ENCODE results near the gene GASK1A. TPM values are rescaled to one million over a fixed set of nuclear protein-coding genes. Genes with fewer than 3 reads are reported as not detected.

Gene GASK1A
- polyA plus RNA-seq, 4 donors = 0.27 to 3.3 (median 1.4) TPM

DNA sequence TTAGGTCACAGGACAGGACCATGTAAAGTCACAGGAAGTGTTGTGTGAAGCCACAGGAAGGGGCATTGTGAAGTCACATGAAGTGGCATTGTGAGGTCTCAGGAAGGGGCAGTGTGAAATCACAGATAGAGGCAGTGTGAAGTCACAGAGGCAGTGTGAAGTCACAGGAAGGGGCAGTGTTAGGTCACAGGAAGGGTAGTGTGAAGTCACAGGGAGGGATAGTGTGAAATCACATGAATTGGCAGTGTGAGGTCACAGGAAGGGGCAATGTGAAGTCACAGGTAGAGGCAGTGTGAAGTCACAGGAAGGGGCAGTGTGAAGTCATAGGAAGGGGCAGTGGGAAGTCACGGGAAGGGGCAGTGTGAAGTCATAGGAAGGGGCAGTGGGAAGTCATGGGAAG, 37.9 kb downstream of the GASK1A start:
- Histone ChIP-seq H3K27me3 (ENCODE audit: control insufficient read depth in 3 of 3, insufficient read depth in 3 of 3, low read length in 3 of 3) (no peaks in the 10 kb centered on the region), H3K4me3 (ENCODE audit: low read depth in 1 of 3, low read length in 3 of 3) (no peak overlapping the region), H3K9me3 (ENCODE audit: control insufficient read depth in 2 of 2, insufficient read depth in 1 of 2, low read depth in 1 of 2, low read length in 1 of 2) (peaks cover 0 to 60% of the 10 kb centered on the region in 2 donors), H3K4me1 (ENCODE audit: control insufficient read depth in 3 of 3, insufficient read depth in 2 of 3, low read depth in 1 of 3, low read length in 2 of 3) (peaks cover 0 to 28% (median 0%) of the 10 kb centered on the region in 3 donors), H3K36me3 (ENCODE audit: control insufficient read depth in 3 of 3, insufficient read depth in 2 of 3, low read depth in 1 of 3, low read length in 3 of 3) (no peaks in the 10 kb centered on the region), H3K27ac (ENCODE audit: low read depth in 1 of 3, low read length in 2 of 3) (no peak overlapping the region)
- WGBS, 3 donors = 93 to 100% (median 100%) methylated on average over 1 of the region's 1 CpG
- FAIRE-seq = no peak
- DNase-seq = no peak

DNA sequence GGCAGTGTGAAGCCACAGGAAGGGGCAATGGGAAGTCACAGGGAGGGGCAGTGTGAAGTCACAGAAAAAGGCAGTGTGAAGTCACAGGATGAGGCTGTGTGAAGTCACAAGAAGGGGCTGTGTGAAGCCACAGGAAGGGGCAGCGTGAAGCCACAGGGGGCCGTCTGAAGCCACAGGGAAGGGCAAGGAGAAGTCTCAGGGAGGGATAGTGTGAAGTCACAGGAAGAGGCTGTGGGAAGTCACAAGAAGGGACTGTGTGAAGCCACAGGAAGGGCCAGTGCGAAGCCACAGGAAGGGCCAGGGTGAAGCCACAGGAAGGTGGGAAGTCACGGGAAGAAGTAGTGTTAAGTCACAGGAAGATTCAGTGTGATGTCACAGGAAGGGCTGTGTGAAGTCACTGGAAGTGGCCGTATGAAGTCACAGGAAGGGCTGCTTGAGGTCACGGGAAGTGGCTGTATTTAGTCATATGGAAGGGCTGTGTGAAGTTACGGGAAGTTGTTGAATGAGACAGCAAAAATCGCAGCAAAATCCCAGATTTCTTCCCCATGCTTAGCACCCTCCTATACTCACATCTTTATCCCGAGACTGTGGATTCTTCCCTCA, 38.6 kb downstream of the GASK1A start:
- WGBS, 3 donors = 89 to 97% (median 89%) methylated on average over 9 of the region's 9 CpGs
- no peak for FAIRE-seq

DNA sequence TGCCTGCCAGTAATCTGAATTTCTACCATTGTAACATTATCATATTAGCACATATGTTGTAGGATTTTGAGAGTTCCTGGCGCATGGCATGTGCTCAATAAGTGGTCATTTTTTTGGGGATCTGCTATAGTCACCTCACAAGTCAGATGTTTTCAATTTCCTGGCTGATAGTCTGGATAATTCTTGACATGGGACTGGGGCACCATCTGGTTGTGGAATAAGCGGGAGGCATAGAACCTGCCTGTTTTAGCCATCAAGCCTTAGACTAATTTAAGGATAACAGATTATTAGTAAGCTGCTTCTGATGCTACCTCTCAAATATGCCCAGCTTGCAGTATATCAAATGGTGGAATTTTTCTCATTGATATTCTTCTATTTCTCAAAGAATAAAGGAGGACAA, 39.1 kb downstream of the GASK1A start:
- Histone ChIP-seq H3K36me3 (ENCODE audit: control insufficient read depth in 3 of 3, insufficient read depth in 2 of 3, low read depth in 1 of 3, low read length in 3 of 3) (no peaks in the 10 kb centered on the region), H3K9me3 (ENCODE audit: control insufficient read depth in 2 of 2, insufficient read depth in 1 of 2, low read depth in 1 of 2, low read length in 1 of 2) (peaks cover 0 to 57% of the 10 kb centered on the region in 2 donors), H3K27ac (ENCODE audit: low read depth in 1 of 3, low read length in 2 of 3) (peak overlapping the region in 1 of 3 donors; percentile 74), H3K4me3 (ENCODE audit: low read depth in 1 of 3, low read length in 3 of 3) (no peak overlapping the region), H3K27me3 (ENCODE audit: control insufficient read depth in 3 of 3, insufficient read depth in 3 of 3, low read length in 3 of 3) (no peaks in the 10 kb centered on the region), H3K4me1 (ENCODE audit: control insufficient read depth in 3 of 3, insufficient read depth in 2 of 3, low read depth in 1 of 3, low read length in 2 of 3) (peaks cover 0 to 28% (median 0%) of the 10 kb centered on the region in 3 donors)
- no peak for DNase-seq
- 94 to 100% (median 97%) methylated on average over 2 of the region's 2 CpGs for WGBS, 3 donors
- no peak for FAIRE-seq

More for the DNA sequence above, 38.6 kb downstream of the GASK1A start:
- peaks cover 0 to 62% of the 10 kb centered on the region in 2 donors for H3K9me3 ChIP-seq (ENCODE audit: control insufficient read depth in 2 of 2, insufficient read depth in 1 of 2, low read depth in 1 of 2, low read length in 1 of 2)
- no peak for DNase-seq
- no peaks in the 10 kb centered on the region for H3K36me3 ChIP-seq (ENCODE audit: control insufficient read depth in 3 of 3, insufficient read depth in 2 of 3, low read depth in 1 of 3, low read length in 3 of 3)
- H3K27ac ChIP-seq (ENCODE audit: low read depth in 1 of 3, low read length in 2 of 3) = no peak overlapping the region
- H3K4me1 ChIP-seq (ENCODE audit: control insufficient read depth in 3 of 3, insufficient read depth in 2 of 3, low read depth in 1 of 3, low read length in 2 of 3) = peaks cover 0 to 28% (median 0%) of the 10 kb centered on the region in 3 donors
- no peak overlapping the region for H3K4me3 ChIP-seq (ENCODE audit: low read depth in 1 of 3, low read length in 3 of 3)
- no peaks in the 10 kb centered on the region for H3K27me3 ChIP-seq (ENCODE audit: control insufficient read depth in 3 of 3, insufficient read depth in 3 of 3, low read length in 3 of 3)

DNA sequence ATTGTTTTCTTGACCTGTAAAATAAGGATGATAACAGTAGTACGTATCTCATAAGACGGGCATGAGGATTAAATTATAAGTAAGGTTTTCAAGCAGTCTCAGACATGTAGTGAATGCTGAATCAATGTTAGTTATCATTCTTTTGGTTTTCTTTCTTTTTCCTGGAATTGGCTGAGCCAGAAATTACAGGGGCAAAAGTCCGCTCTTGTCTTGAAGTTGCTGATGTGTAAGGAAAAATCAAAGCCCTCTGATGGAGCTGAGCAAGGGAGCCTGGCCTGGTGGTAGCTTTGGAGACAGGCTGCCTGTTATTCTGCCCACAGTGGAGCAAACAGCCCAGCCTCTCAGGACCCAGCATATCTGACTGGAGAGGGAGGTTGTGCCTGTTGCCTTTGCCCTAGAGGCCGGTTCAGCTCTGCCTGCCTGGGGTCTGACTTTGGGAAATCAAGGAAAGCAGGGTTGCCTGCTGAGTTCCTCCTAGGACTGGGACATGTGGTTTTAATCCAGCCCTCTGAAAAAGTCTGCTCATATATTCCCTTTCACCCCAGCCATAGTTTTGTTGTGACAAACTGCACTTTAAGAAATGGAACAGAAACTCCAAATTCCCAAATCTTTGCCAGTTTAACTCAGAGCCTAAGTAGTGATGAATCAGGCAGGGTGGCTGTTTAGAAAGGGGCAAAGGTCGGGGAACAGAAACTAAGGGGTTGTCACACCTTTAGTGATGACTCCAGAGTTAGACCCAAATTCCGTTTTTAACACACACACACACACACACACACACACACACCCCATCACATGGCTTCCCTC, 40.1 kb downstream of the GASK1A start:
- 44 to 61% (median 59%) methylated on average over 6 of the region's 6 CpGs for WGBS, 3 donors
- H3K27ac ChIP-seq (ENCODE audit: low read depth in 1 of 3, low read length in 2 of 3) = peak overlapping the region in 1 of 3 donors; percentile 74
- H3K36me3 ChIP-seq (ENCODE audit: control insufficient read depth in 3 of 3, insufficient read depth in 2 of 3, low read depth in 1 of 3, low read length in 3 of 3) = no peaks in the 10 kb centered on the region
- peaks cover 0 to 47% of the 10 kb centered on the region in 2 donors for H3K9me3 ChIP-seq (ENCODE audit: control insufficient read depth in 2 of 2, insufficient read depth in 1 of 2, low read depth in 1 of 2, low read length in 1 of 2)
- peak in 1 of 2 donors; percentile 69 for DNase-seq
- H3K27me3 ChIP-seq (ENCODE audit: control insufficient read depth in 3 of 3, insufficient read depth in 3 of 3, low read length in 3 of 3) = no peaks in the 10 kb centered on the region
- peaks cover 0 to 34% (median 0%) of the 10 kb centered on the region in 3 donors for H3K4me1 ChIP-seq (ENCODE audit: control insufficient read depth in 3 of 3, insufficient read depth in 2 of 3, low read depth in 1 of 3, low read length in 2 of 3)
- no peak for FAIRE-seq
- no peak overlapping the region for H3K4me3 ChIP-seq (ENCODE audit: low read depth in 1 of 3, low read length in 3 of 3)

DNA sequence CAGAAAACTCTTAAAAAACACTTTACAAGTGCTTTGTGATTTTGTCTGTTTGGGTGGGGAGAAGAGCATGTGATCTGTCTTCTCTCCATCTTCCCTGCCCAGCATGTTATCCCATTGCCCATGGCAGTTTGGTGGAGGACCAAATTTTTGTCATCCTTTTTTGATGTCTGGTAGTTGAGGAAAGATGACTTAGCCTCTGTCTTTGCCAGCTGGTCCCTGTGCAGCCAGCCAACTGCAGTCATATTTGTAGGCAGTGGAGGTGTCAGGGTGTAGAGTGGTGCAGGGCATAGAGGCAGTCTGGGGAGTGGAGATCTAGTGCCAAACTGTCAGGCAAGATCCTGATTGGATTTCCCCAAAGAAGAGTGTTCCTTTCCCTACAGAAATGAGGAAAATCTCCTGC, 40.7 kb downstream of the GASK1A start:
- Histone ChIP-seq H3K9me3 (ENCODE audit: control insufficient read depth in 2 of 2, insufficient read depth in 1 of 2, low read depth in 1 of 2, low read length in 1 of 2) (peaks cover 0 to 46% of the 10 kb centered on the region in 2 donors), H3K36me3 (ENCODE audit: control insufficient read depth in 3 of 3, insufficient read depth in 2 of 3, low read depth in 1 of 3, low read length in 3 of 3) (no peaks in the 10 kb centered on the region), H3K27me3 (ENCODE audit: control insufficient read depth in 3 of 3, insufficient read depth in 3 of 3, low read length in 3 of 3) (no peaks in the 10 kb centered on the region), H3K27ac (ENCODE audit: low read depth in 1 of 3, low read length in 2 of 3) (peak overlapping the region in 1 of 3 donors; percentile 74), H3K4me1 (ENCODE audit: control insufficient read depth in 3 of 3, insufficient read depth in 2 of 3, low read depth in 1 of 3, low read length in 2 of 3) (peaks cover 0 to 34% (median 0%) of the 10 kb centered on the region in 3 donors), H3K4me3 (ENCODE audit: low read depth in 1 of 3, low read length in 3 of 3) (no peak overlapping the region)
- DNase-seq (no peak), FAIRE-seq (no peak)

DNA sequence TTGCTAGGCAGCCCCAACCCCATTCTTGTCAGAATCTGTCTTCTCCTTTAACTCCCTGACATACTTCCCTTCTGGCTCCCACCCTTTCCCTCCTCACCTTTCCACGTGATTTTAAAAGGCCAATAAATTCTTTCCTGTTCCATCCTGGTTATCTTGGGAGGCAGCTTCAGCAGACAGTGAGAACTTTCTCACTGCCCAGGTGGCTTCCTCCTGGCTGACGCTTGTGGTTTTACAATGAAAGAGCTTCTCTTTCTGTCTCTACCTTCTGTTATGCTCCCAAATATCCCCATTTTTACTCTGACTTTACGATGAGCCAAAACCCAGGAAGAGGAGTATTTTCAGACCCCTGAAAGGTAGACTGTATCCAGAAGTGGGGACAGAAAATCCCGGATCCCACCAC, 42.1 kb downstream of the GASK1A start:
- FAIRE-seq = no peak
- 53 to 67% (median 65%) methylated on average over 4 of the region's 4 CpGs for WGBS, 3 donors
- no peak overlapping the region for H3K27ac ChIP-seq (ENCODE audit: low read depth in 1 of 3, low read length in 2 of 3)

DNA sequence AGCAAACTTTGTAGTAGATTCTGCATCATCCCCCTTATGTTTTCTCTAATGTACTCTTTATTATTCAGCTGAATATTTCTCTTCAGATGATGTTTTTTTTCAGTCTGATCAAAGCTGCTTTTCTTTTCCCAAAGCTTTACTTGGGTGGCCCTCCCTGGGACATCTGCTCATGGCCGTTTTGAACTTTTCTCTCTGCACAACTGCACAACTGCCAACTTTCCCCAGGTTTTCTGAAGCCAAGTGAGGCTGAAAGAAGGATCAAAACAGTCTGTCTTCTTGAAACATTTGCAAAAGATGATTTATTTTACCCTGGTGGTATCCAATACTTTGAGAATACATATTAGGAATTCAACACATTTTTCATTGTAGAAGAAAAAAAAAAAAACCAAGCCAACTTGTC, 43.0 kb downstream of the GASK1A start:
- no peaks in the 10 kb centered on the region for H3K36me3 ChIP-seq (ENCODE audit: control insufficient read depth in 3 of 3, insufficient read depth in 2 of 3, low read depth in 1 of 3, low read length in 3 of 3)
- 48 to 66% (median 61%) methylated on average over 1 of the region's 1 CpG for WGBS, 3 donors
- H3K4me1 ChIP-seq (ENCODE audit: control insufficient read depth in 3 of 3, insufficient read depth in 2 of 3, low read depth in 1 of 3, low read length in 2 of 3) = peaks cover 0 to 34% (median 0%) of the 10 kb centered on the region in 3 donors
- no peak overlapping the region for H3K4me3 ChIP-seq (ENCODE audit: low read depth in 1 of 3, low read length in 3 of 3)
- no peak overlapping the region for H3K27ac ChIP-seq (ENCODE audit: low read depth in 1 of 3, low read length in 2 of 3)
- peaks cover 0 to 23% of the 10 kb centered on the region in 2 donors for H3K9me3 ChIP-seq (ENCODE audit: control insufficient read depth in 2 of 2, insufficient read depth in 1 of 2, low read depth in 1 of 2, low read length in 1 of 2)
- no peaks in the 10 kb centered on the region for H3K27me3 ChIP-seq (ENCODE audit: control insufficient read depth in 3 of 3, insufficient read depth in 3 of 3, low read length in 3 of 3)
- FAIRE-seq = no peak
- no peak for DNase-seq

More for the DNA sequence above, 42.1 kb downstream of the GASK1A start:
- Histone ChIP-seq H3K4me3 (ENCODE audit: low read depth in 1 of 3, low read length in 3 of 3) (no peak overlapping the region), H3K9me3 (ENCODE audit: control insufficient read depth in 2 of 2, insufficient read depth in 1 of 2, low read depth in 1 of 2, low read length in 1 of 2) (peaks cover 0 to 32% of the 10 kb centered on the region in 2 donors), H3K4me1 (ENCODE audit: control insufficient read depth in 3 of 3, insufficient read depth in 2 of 3, low read depth in 1 of 3, low read length in 2 of 3) (peaks cover 0 to 34% (median 0%) of the 10 kb centered on the region in 3 donors), H3K27me3 (ENCODE audit: control insufficient read depth in 3 of 3, insufficient read depth in 3 of 3, low read length in 3 of 3) (no peaks in the 10 kb centered on the region), H3K36me3 (ENCODE audit: control insufficient read depth in 3 of 3, insufficient read depth in 2 of 3, low read depth in 1 of 3, low read length in 3 of 3) (no peaks in the 10 kb centered on the region)
- DNase-seq = no peak

DNA sequence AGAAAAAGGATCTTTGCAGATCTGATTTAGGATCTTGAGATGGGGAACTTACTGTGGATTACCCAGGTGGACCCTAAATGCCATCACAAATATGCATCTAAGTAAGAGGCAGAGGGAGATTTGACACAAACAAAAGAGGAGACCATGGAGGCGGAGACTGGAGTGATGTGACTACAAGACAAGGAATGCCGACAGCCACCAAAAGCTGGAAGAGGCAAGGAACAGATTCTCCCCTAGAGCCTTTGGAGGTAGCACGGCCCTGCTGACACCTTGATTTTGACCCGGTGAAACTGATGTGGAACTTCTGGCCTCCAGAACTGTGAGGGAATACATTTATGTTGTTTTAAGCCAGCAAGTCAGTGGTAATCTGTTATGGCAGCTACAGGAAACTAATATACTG, 44.0 kb downstream of the GASK1A start:
- DNase-seq (no peak), FAIRE-seq (no peak)
- H3K27ac ChIP-seq (ENCODE audit: low read depth in 1 of 3, low read length in 2 of 3) = no peak overlapping the region
- H3K4me1 ChIP-seq (ENCODE audit: control insufficient read depth in 3 of 3, insufficient read depth in 2 of 3, low read depth in 1 of 3, low read length in 2 of 3) = peaks cover 0 to 34% (median 0%) of the 10 kb centered on the region in 3 donors
- H3K9me3 ChIP-seq (ENCODE audit: control insufficient read depth in 2 of 2, insufficient read depth in 1 of 2, low read depth in 1 of 2, low read length in 1 of 2) = peaks cover 0 to 16% of the 10 kb centered on the region in 2 donors
- 85 to 96% (median 93%) methylated on average over 4 of the region's 4 CpGs for WGBS, 3 donors
- no peaks in the 10 kb centered on the region for H3K27me3 ChIP-seq (ENCODE audit: control insufficient read depth in 3 of 3, insufficient read depth in 3 of 3, low read length in 3 of 3)
- H3K36me3 ChIP-seq (ENCODE audit: control insufficient read depth in 3 of 3, insufficient read depth in 2 of 3, low read depth in 1 of 3, low read length in 3 of 3) = no peaks in the 10 kb centered on the region
- H3K4me3 ChIP-seq (ENCODE audit: low read depth in 1 of 3, low read length in 3 of 3) = no peak overlapping the region

All from small intestine (tissue), 7 donors.